Gastrocnemius medialis (tissue), 4 donors: ENCODE measurements around the gene TPO. TPM values are rescaled to one million over a fixed set of nuclear protein-coding genes. Genes with fewer than 3 reads are reported as not detected.

Source experiments
- ATAC-seq, 2 donors: fragments of 150-250 bp; one replicate each; pipeline ENCODE4 v1.9.1; 2016
- DNase-seq, 2 donors: peaks; one replicate each; pipeline ENCODE4 v3.0.0-alpha.2; 2019
- H3K27ac ChIP-seq, 4 donors: fragments of 200-600 bp; sonication (generic); 1 replicate in 1 of 4; 2 replicates in 3 of 4; pipeline ENCODE4 v1.5.1; 2016 to 2018; ENCODE audit warnings: mild to moderate bottlenecking in 2 of 4, moderate library complexity in 1 of 4
- H3K27me3 ChIP-seq, 3 donors: fragments of 200-600 bp; sonication (generic) in 2 of 3; 1 replicate in 1 of 3; 2 replicates in 2 of 3; pipeline versions ENCODE4 v1.5.1 to v1.6.0; 2016 to 2019; ENCODE audit warnings: mild to moderate bottlenecking in 1 of 3, moderate library complexity in 1 of 3
- H3K36me3 ChIP-seq, 2 donors: fragments of 200-600 bp; sonication (generic) in 1 of 2; one replicate each; pipeline ENCODE4 v1.5.1; 2017 to 2018
- H3K4me1 ChIP-seq, 2 donors: fragments of 200-600 bp; sonication (generic) in 1 of 2; one replicate each; pipeline ENCODE4 v1.5.1; 2016 to 2017; ENCODE audit warnings: mild to moderate bottlenecking in 2 of 2
- H3K4me3 ChIP-seq, 4 donors: fragments of 200-600 bp; sonication (generic) in 3 of 4; 1 replicate in 1 of 4; 2 replicates in 3 of 4; pipeline ENCODE4 v1.5.1; 2016 to 2019; ENCODE audit warnings: mild to moderate bottlenecking in 2 of 4
- H3K9me3 ChIP-seq, 3 donors: fragments of 200-600 bp; sonication (generic) in 2 of 3; 1 replicate in 1 of 3; 2 replicates in 2 of 3; pipeline ENCODE4 v1.5.1; 2016 to 2019
- POLR2A ChIP-seq, 2 donors: fragments of 450-650 bp; IDR thresholded peaks; one replicate each; pipeline ENCODE4 v1.6.1; 2017; ENCODE audit warnings: antibody characterized with exemption in 2 of 2, mild to moderate bottlenecking in 2 of 2, moderate library complexity in 2 of 2
- in situ Hi-C, 4 donors: fragments of 200-750 bp; cut with MboI; loops; one replicate each; pipeline versions ENCODE4 v1.15.0 to v1.8.0; 2017; ENCODE audit warnings: low sequenced_read_pairs in 4 of 4
- intact Hi-C: fragments of 100-400 bp; cut with DNase I; formaldehyde crosslinking; loops from one replicate; pipeline ENCODE4 v1.15.1; 2023; ENCODE audit warnings: low total_unique reads
- total RNA-seq, 4 donors: library from RNA; depleted of rRNA; stranded (reverse); fragments of >200 nt; gene quantifications; one replicate each; pipeline versions ENCODE4 v1.1.0 to v1.2.3, GENCODE V29; 2016
- TF ChIP-seq, protein P1 (sequence below), 5 experiments: fragments of 450-650 bp in 3 of 5; fragments of 200-600 bp in 2 of 5; sonication (generic) in 2 of 5; IDR thresholded peaks in 4 of 5; conservative IDR thresholded peaks in 1 of 5; 1 replicate in 4 of 5; 2 replicates in 1 of 5; pipeline ENCODE4 v1.5.1; 2016 to 2019; ENCODE audit warnings: antibody characterized with exemption in 5 of 5, mild to moderate bottlenecking in 3 of 5, moderate library complexity in 3 of 5

The TPO gene
- total RNA-seq, 4 donors from 2014 or later: 3.3 to 11.6 (median 5.3) TPM

DNA sequence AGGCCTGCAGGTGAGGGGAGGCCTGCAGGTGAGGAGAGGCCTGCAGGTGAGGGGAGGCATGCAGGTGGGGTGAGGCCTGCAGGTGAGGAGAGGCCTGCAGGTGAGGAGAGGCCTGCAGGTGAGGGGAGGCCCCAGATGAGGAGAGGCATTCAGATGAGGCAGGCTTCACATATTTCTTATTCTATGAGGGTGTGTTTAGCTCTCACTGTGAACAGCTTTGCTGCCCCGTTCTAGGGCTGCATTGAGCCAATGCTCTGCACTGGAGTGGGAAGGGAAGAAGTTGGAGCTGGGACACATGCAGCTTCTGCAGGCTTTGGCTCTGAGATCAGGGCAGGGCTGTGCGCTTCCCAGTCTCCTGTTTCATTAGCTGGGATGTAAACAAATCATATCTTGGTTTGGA lies 19.5 kb downstream of the TPO start:
- no peaks in the 10 kb centered on the region for H3K4me1 ChIP-seq
- in situ Hi-C loops (no loop called here), intact Hi-C loops (no loop called here)
- no peak for TF ChIP-seq POLR2A (IDR thresholded peaks at IDR 0.05)
- TF ChIP-seq, protein P1, sequence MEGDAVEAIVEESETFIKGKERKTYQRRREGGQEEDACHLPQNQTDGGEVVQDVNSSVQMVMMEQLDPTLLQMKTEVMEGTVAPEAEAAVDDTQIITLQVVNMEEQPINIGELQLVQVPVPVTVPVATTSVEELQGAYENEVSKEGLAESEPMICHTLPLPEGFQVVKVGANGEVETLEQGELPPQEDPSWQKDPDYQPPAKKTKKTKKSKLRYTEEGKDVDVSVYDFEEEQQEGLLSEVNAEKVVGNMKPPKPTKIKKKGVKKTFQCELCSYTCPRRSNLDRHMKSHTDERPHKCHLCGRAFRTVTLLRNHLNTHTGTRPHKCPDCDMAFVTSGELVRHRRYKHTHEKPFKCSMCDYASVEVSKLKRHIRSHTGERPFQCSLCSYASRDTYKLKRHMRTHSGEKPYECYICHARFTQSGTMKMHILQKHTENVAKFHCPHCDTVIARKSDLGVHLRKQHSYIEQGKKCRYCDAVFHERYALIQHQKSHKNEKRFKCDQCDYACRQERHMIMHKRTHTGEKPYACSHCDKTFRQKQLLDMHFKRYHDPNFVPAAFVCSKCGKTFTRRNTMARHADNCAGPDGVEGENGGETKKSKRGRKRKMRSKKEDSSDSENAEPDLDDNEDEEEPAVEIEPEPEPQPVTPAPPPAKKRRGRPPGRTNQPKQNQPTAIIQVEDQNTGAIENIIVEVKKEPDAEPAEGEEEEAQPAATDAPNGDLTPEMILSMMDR (IDR thresholded peaks at IDR 0.05 in 4 of 5, conservative IDR thresholded peaks at IDR 0.05 in 1 of 5): no peak
- ATAC-seq: no peak
- no peak overlapping the region for H3K27ac ChIP-seq
- no peaks in the 10 kb centered on the region for H3K9me3 ChIP-seq
- no peaks in the 10 kb centered on the region for H3K27me3 ChIP-seq
- no peak for DNase-seq
- H3K4me3 ChIP-seq: no peak overlapping the region
- no peaks in the 10 kb centered on the region for H3K36me3 ChIP-seq

DNA sequence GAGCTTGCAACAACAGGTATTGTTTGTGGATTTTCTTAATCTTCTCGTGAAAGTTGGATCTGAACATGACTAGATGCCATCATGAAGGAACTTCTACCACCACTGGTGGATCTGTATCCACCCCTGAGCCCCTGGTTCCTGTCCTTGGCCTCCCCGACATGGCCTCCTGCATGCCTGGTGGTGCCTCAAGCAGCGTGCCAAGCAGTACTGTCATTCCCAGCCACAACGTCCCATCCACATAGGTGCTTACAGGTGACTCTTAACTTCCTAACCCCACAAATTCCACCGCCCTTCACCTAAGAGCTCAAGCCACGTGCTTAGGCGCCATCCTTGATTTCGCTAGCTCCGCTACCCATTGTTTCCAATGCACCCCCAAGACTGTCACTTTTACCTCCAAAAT lies 23.1 kb downstream of the TPO start:
- no peak for ATAC-seq
- no peaks in the 10 kb centered on the region for H3K27me3 ChIP-seq
- no peaks in the 10 kb centered on the region for H3K36me3 ChIP-seq
- no peaks in the 10 kb centered on the region for H3K9me3 ChIP-seq
- in situ Hi-C loops (no loop called here), intact Hi-C loops (no loop called here)
- TF ChIP-seq, protein P1 (IDR thresholded peaks at IDR 0.05 in 4 of 5, conservative IDR thresholded peaks at IDR 0.05 in 1 of 5): no peak
- no peaks in the 10 kb centered on the region for H3K4me1 ChIP-seq
- no peak overlapping the region for H3K4me3 ChIP-seq
- no peak overlapping the region for H3K27ac ChIP-seq
- DNase-seq: no peak

DNA sequence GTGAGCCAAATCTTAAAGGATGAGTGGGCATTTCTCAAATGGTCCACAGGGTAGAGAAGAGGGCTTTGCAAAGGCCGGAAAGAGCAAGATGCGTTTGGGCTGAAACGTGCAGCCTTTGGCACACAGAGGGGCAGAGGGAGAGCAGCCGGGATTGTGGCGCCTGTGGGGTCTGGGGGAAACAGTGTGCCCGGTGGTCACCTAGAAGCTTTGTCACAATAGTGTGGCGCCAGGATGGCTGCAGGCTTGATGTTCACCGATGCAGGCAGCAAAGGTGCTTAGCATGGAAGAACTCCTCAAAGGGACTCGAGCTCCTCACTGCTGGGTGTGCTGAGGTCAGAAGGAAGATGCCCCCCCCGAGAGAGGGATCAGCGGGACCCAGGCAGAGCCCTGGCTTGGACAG lies 23.8 kb downstream of the TPO start:
- in situ Hi-C loops: no loop called here
- no peak overlapping the region for H3K27ac ChIP-seq
- H3K4me3 ChIP-seq: no peak overlapping the region
- ATAC-seq: no peak
- TF ChIP-seq, protein P1 (IDR thresholded peaks at IDR 0.05 in 4 of 5, conservative IDR thresholded peaks at IDR 0.05 in 1 of 5): no peak
- H3K9me3 ChIP-seq: no peaks in the 10 kb centered on the region
- H3K4me1 ChIP-seq: no peaks in the 10 kb centered on the region
- no peaks in the 10 kb centered on the region for H3K36me3 ChIP-seq
- no peaks in the 10 kb centered on the region for H3K27me3 ChIP-seq
- no peak for DNase-seq
- intact Hi-C loops: no loop called here

DNA sequence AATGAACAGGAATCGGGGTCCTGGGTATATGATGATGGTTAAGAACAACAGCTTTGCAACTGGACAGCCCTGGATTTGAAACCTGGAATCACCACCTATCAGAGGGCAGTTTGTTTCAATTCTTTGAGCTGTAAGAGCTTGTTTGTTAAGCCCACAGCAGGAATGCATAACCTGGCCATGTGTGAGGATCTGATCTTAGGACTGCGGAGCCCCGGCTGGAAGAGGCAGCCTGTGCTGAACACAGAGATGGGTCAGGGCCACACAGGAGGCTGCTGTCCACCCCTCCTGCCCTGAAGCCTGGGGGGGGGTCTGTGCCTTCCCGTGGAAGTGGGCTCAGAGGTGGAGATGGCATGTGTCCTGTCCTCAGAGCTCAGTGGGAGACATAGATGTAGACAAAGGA lies 24.3 kb downstream of the TPO start:
- H3K4me3 ChIP-seq: no peak overlapping the region
- H3K9me3 ChIP-seq: no peaks in the 10 kb centered on the region
- ATAC-seq (no peak), DNase-seq (no peak)
- no peaks in the 10 kb centered on the region for H3K36me3 ChIP-seq
- in situ Hi-C loops: no loop called here
- no peak overlapping the region for H3K27ac ChIP-seq
- no peaks in the 10 kb centered on the region for H3K27me3 ChIP-seq
- intact Hi-C loops: no loop called here
- TF ChIP-seq, protein P1 (IDR thresholded peaks at IDR 0.05 in 4 of 5, conservative IDR thresholded peaks at IDR 0.05 in 1 of 5): no peak
- TF ChIP-seq POLR2A (IDR thresholded peaks at IDR 0.05): no peak
- no peaks in the 10 kb centered on the region for H3K4me1 ChIP-seq

DNA sequence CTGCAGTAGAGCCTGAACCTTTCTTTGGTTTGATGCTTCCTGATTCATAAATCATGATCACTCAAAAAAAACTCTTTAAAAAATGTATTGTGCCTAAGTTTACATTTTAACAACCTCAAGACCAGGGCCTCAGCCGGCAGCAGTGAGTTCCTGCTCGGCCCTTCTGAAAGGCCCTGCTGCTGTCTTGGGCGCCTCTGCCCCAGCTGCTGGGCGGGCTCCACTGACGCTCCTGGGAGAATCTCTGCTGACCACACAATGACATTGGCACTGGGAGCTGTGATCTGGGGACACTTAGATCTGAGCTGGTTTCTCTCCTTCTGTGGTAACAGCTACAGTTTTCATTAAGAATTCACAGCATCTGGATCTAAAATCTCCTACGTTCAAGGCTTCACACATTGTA lies 25.7 kb downstream of the TPO start:
- intact Hi-C loops: no loop called here
- no peaks in the 10 kb centered on the region for H3K4me1 ChIP-seq
- H3K27ac ChIP-seq: no peak overlapping the region
- TF ChIP-seq, protein P1 (IDR thresholded peaks at IDR 0.05 in 4 of 5, conservative IDR thresholded peaks at IDR 0.05 in 1 of 5): no peak
- TF ChIP-seq POLR2A (IDR thresholded peaks at IDR 0.05): no peak
- in situ Hi-C loops: no loop called here
- no peaks in the 10 kb centered on the region for H3K36me3 ChIP-seq
- no peaks in the 10 kb centered on the region for H3K27me3 ChIP-seq
- no peak overlapping the region for H3K4me3 ChIP-seq
- H3K9me3 ChIP-seq: no peaks in the 10 kb centered on the region
- no peak for ATAC-seq
- DNase-seq: no peak
